Measurements from ENCODE around the gene ACOT12. TPM values are rescaled to one million over a fixed set of nuclear protein-coding genes. Genes with fewer than 3 reads are reported as not detected.

Gene ACOT12
- total RNA-seq, 1 experiment from 2014 or later: not detected

- peak overlapping the region; percentile 92 to 99 (median 98) for H3K27ac Mint-ChIP-seq
- H3K36me3 Mint-ChIP-seq (ENCODE audit: insufficient read depth in 1 of 3, low read depth in 3 of 3): peaks cover 0 to 7% (median 5%) of the 10 kb centered on the region in 3 experiments; a peak in 4 of 7 replicates
- no peak for TF ChIP-seq CTCF (conservative IDR thresholded peaks at IDR 0.05)
- no peaks in the 10 kb centered on the region for H3K27me3 Mint-ChIP-seq (ENCODE audit: low read depth)
- H3K4me1 Mint-ChIP-seq: peaks cover 16 to 18% of the 10 kb centered on the region in 2 experiments
- H2AK5ac ChIP-seq (ENCODE audit: insufficient read length, low read length): no peak overlapping the region
- H3K23me2 ChIP-seq (ENCODE audit: insufficient read length, low read depth, low read length, poor library complexity, severe bottlenecking): no peaks in the 10 kb centered on the region
- no peaks in the 10 kb centered on the region for H3K9me3 Mint-ChIP-seq
- no peak overlapping the region for H4K5ac ChIP-seq (ENCODE audit: insufficient read length, low read depth, low read length)
- H3K79me2 ChIP-seq (ENCODE audit: insufficient read depth, low read length): peaks cover 6% of the 10 kb centered on the region; the same call in 1 of the 2 replicates
- H3K4me1 ChIP-seq (ENCODE audit: insufficient read depth, low read length): peaks cover 2% of the 10 kb centered on the region; the same call in 1 of the 2 replicates
- peak overlapping the region; percentile 86 for H3K9ac ChIP-seq (ENCODE audit: extremely low read depth, insufficient read length, low read length)
- H3K14ac ChIP-seq (ENCODE audit: insufficient read depth, low read length): no peak overlapping the region
- no peaks in the 10 kb centered on the region for H3K9me3 ChIP-seq (ENCODE audit: control insufficient read depth, low read depth, low read length)
- DNase-seq: no peak
- H3K4me3 Mint-ChIP-seq: peak overlapping the region; percentile 91 to 97
- no peak overlapping the region for H2BK15ac ChIP-seq (ENCODE audit: low read depth, low read length)
- peaks cover 10% of the 10 kb centered on the region for H3K79me1 ChIP-seq (ENCODE audit: insufficient read depth, low read depth, low read length, poor library complexity, severe bottlenecking)
- no peak overlapping the region for H3K27ac ChIP-seq (ENCODE audit: insufficient read length, low read depth, low read length)
- H2BK20ac ChIP-seq (ENCODE audit: low read depth, low read length, poor library complexity, severe bottlenecking): no peak overlapping the region
- H2BK12ac ChIP-seq (ENCODE audit: insufficient read length, low read depth, low read length): no peak overlapping the region
- H2AFZ ChIP-seq (ENCODE audit: low read length): no peak overlapping the region
- no peak overlapping the region for H4K91ac ChIP-seq (ENCODE audit: insufficient read length, low read depth, low read length)
- no peak overlapping the region for H3K56ac ChIP-seq (ENCODE audit: insufficient read length, low read depth, low read length)
- no peak overlapping the region for H3T11ph ChIP-seq (ENCODE audit: low read length)
- WGBS (ENCODE audit: extremely low coverage, insufficient read length, low lambda C conversion rate): no CpG with 5 or more reads among the region's 2 CpGs
- H2BK120ac ChIP-seq (ENCODE audit: low read depth, low read length, poor library complexity, severe bottlenecking): no peak overlapping the region
- H3K4ac ChIP-seq (ENCODE audit: low read depth, low read length): no peak overlapping the region
- no peak overlapping the region for H3K23ac ChIP-seq (ENCODE audit: insufficient read length, low read depth, low read length)
- no peaks in the 10 kb centered on the region for H4K20me1 ChIP-seq (ENCODE audit: control insufficient read depth, insufficient read depth, insufficient read length)
- peak overlapping the region; percentile 88 for H3K4me2 ChIP-seq (ENCODE audit: insufficient read depth, insufficient read length, low read length)
- H2BK5ac ChIP-seq (ENCODE audit: insufficient read length, low read length): no peak overlapping the region
- no peak overlapping the region for H4K8ac ChIP-seq (replicated peaks; ENCODE audit: insufficient read length, low read depth, low read length)
- H3K18ac ChIP-seq (ENCODE audit: insufficient read length, low read depth, low read length): no peak overlapping the region
- H3K27me3 ChIP-seq (ENCODE audit: insufficient read depth, low read length): no peaks in the 10 kb centered on the region
Measured at GRCh38 chr5:81300921-81301270, 93.0 kb downstream of the ACOT12 start.

Data from H9 (cell line).